Right atrium auricular region (tissue), 2 donors: Measurements from ENCODE around the gene TTYH1. TPM values are rescaled to one million over a fixed set of nuclear protein-coding genes. Genes with fewer than 3 reads are reported as not detected.

ENCODE experiments used
- DNase-seq: peaks from one replicate; pipeline ENCODE4 v3.0.0-alpha.2; 2019; ENCODE audit warnings: low spot score
- H3K27ac ChIP-seq, 2 donors: fragments of 200-600 bp; sonication (generic); 1 replicate in 1 of 2; 2 replicates in 1 of 2; pipeline ENCODE4 v1.5.1; 2016 to 2019
- H3K27me3 ChIP-seq, 2 donors: fragments of 200-600 bp; sonication (generic); one replicate each; pipeline versions ENCODE4 v1.5.1 to v1.6.0; 2017 to 2019
- H3K36me3 ChIP-seq: fragments of 200-600 bp; sonication (generic); one replicate; pipeline ENCODE4 v1.5.1; 2016
- H3K4me1 ChIP-seq, 2 donors: fragments of 200-600 bp; sonication (generic); one replicate each; pipeline versions ENCODE4 v1.5.1 to v1.6.0; 2017 to 2019
- H3K4me3 ChIP-seq, 2 donors: fragments of 200-600 bp; sonication (generic); 1 replicate in 1 of 2; 2 replicates in 1 of 2; pipeline ENCODE4 v1.5.1; 2017 to 2019; ENCODE audit warnings: mild to moderate bottlenecking in 1 of 2, moderate library complexity in 1 of 2
- H3K9me3 ChIP-seq, 2 donors: fragments of 200-600 bp; sonication (generic); one replicate each; pipeline ENCODE4 v1.5.1; 2019
- total RNA-seq, 2 donors: library from RNA; depleted of rRNA; stranded (reverse); fragments of >200 nt; gene quantifications; one replicate each; pipeline ENCODE4 v1.1.0, GENCODE V29; 2016
- TF ChIP-seq, protein P1 (sequence below), 2 donors: fragments of 200-600 bp; sonication (generic); IDR thresholded peaks; one replicate each; pipeline ENCODE4 v1.5.1; 2019; ENCODE audit warnings: antibody characterized with exemption in 2 of 2

TTYH1 gene
- total RNA-seq, 2 donors from 2014 or later = 1.7 to 2.7 TPM

DNA sequence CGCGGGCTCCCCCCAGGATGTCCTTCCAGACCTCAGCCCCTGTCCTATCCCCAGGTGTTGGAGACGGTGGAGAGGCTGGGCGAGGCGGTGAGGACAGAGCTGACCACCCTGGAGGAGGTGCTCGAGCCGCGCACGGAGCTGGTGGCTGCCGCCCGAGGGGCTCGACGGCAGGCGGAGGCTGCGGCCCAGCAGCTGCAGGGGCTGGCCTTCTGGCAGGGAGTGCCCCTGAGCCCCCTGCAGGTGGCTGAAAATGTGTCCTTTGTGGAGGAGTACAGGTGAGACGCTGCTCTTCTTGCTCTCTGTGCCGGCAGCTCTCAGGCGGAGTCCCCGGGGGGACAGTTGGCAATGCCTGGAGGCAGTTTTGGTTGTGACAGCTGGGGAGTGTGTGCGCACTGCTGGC is 6.9 kb downstream of the TTYH1 start:
- Histone ChIP-seq H3K36me3 (no peaks in the 10 kb centered on the region), H3K27ac (no peak overlapping the region), H3K4me1 (peaks cover 0 to 30% of the 10 kb centered on the region in 2 donors), H3K4me3 (no peak overlapping the region), H3K9me3 (no peaks in the 10 kb centered on the region), H3K27me3 (peaks cover 0 to 7% of the 10 kb centered on the region in 2 donors)
- TF ChIP-seq, protein P1, sequence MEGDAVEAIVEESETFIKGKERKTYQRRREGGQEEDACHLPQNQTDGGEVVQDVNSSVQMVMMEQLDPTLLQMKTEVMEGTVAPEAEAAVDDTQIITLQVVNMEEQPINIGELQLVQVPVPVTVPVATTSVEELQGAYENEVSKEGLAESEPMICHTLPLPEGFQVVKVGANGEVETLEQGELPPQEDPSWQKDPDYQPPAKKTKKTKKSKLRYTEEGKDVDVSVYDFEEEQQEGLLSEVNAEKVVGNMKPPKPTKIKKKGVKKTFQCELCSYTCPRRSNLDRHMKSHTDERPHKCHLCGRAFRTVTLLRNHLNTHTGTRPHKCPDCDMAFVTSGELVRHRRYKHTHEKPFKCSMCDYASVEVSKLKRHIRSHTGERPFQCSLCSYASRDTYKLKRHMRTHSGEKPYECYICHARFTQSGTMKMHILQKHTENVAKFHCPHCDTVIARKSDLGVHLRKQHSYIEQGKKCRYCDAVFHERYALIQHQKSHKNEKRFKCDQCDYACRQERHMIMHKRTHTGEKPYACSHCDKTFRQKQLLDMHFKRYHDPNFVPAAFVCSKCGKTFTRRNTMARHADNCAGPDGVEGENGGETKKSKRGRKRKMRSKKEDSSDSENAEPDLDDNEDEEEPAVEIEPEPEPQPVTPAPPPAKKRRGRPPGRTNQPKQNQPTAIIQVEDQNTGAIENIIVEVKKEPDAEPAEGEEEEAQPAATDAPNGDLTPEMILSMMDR (IDR thresholded peaks at IDR 0.05) = no peak
- no peak for DNase-seq

DNA sequence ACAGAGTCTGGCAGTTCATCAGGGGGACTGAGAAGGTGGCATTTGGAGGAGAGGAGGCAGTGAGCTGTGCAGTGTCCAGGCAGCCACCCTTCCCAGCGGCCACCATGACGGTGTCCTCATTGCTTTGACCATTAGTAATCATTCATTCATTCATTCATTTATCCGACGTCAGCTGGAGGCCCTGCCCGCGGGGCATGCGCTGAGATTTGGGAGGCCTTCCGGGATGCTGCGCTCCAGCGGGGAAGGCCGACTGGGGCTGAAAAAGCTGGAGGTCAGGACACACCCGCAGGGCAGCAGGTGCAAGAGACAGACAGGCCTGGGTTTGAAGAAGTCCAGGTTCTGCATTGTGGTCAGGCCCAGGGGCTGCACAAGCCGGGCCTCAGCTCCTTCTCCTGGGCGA is 8.9 kb downstream of the TTYH1 start:
- Histone ChIP-seq H3K9me3 (no peaks in the 10 kb centered on the region), H3K36me3 (no peaks in the 10 kb centered on the region), H3K4me1 (peaks cover 0 to 14% of the 10 kb centered on the region in 2 donors), H3K27ac (no peak overlapping the region), H3K4me3 (no peak overlapping the region), H3K27me3 (peaks cover 0 to 7% of the 10 kb centered on the region in 2 donors)
- TF ChIP-seq, protein P1 (IDR thresholded peaks at IDR 0.05) = no peak
- DNase-seq = no peak

DNA sequence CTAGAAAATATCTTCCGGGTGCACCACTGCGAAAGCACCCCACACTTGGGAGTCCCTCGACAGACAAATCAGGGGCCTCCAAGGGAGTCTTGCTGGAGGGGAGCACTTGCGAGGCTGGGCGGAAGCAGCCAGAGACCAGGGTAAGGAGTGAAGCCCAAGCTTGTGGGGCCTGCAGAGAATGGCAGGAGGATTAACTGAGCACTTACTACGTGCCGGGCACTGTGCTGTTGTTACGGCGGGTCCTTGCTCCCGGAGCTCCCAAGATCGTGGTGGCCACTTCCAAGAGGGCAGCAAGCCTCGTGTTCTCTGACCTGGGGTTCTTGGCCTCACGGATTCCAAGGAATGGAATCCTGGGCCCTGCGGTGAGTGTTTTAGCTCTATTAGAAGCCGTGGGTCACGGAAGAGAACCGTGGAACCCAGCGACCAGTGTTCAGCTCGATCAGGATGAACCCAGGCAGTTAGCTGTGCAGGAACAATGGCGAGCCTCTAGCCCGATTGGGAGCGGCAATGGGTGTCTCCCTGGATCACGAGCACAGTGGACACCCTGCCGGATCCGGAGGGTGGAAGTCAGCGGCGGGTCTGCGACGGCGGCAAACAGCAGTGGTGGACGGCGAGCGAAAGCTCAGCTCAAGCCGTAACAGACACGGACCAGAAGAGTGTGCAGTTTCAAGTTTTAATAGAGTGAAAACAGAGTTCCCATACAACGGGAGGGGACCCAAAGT is 9.6 kb downstream of the TTYH1 start:
- H3K4me3 ChIP-seq = no peak overlapping the region
- no peak for DNase-seq
- no peak overlapping the region for H3K27ac ChIP-seq
- H3K9me3 ChIP-seq = no peaks in the 10 kb centered on the region
- H3K4me1 ChIP-seq = peaks cover 0 to 14% of the 10 kb centered on the region in 2 donors
- H3K27me3 ChIP-seq = peaks cover 0 to 7% of the 10 kb centered on the region in 2 donors
- TF ChIP-seq, protein P1 (IDR thresholded peaks at IDR 0.05) = no peak
- no peaks in the 10 kb centered on the region for H3K36me3 ChIP-seq

DNA sequence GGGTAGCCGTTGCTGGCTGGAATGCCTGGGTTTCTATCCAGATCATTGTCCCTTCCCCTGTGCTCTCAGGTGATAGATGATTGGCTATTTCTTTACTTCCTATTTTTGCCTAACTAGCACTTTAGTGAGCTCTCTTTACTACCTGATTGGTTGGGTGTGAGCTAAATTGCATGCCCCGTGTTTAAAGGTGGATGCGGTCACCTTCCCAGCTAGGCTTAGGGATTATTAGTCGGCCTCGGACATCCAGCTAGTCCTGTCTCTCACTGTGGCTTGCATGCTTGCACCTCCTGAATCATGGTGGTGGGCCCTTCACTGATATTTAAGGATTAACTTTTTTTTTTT is 10.1 kb downstream of the TTYH1 start:
- peaks cover 0 to 3% of the 10 kb centered on the region in 2 donors for H3K27me3 ChIP-seq
- no peaks in the 10 kb centered on the region for H3K9me3 ChIP-seq
- TF ChIP-seq, protein P1 (IDR thresholded peaks at IDR 0.05) = no peak
- H3K27ac ChIP-seq = no peak overlapping the region
- peaks cover 0 to 14% of the 10 kb centered on the region in 2 donors for H3K4me1 ChIP-seq
- H3K4me3 ChIP-seq = no peak overlapping the region
- no peaks in the 10 kb centered on the region for H3K36me3 ChIP-seq
- no peak for DNase-seq

DNA sequence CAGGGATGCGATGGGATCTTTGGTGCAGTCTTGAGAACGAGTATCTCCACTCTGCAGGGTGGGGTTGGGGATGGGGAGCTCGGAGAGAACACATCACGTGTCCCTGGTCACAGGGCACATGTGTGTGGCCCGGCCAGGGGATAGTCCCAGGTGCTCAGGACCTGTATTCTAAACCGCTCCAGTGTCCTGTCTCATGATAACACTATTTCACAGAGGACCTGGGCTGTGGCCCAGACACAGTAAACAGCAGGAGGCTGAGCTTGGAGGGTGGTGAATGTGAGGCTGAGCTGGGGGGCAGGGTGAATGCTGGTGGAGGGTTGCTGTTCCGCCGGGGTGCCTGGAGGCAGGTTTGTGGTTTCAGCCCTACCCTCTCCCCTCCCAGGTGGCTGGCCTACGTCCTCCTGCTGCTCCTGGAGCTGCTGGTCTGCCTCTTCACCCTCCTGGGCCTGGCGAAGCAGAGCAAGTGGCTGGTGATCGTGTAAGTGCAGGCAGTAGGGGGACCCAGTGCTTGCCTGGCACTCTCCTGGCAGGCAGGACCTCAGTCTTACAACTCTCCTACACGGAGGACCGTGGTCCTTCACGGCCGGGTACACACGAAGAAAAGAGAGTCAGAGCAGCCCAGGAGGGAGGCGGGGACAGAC is 11.1 kb downstream of the TTYH1 start:
- no peak for DNase-seq
- no peak overlapping the region for H3K4me3 ChIP-seq
- no peak overlapping the region for H3K27ac ChIP-seq
- H3K9me3 ChIP-seq = no peaks in the 10 kb centered on the region
- peaks cover 0 to 16% of the 10 kb centered on the region in 2 donors for H3K4me1 ChIP-seq
- H3K27me3 ChIP-seq = no peaks in the 10 kb centered on the region
- no peaks in the 10 kb centered on the region for H3K36me3 ChIP-seq
- TF ChIP-seq, protein P1 (IDR thresholded peaks at IDR 0.05) = no peak
